ENCODE data around the gene ATRNL1. TPM values are rescaled to one million over a fixed set of nuclear protein-coding genes. Genes with fewer than 3 reads are reported as not detected.

The ATRNL1 gene
- total and polyA plus RNA-seq, 10 donors, result 0.29 to 6.3 (median 2.2) TPM

GRCh38 chr10:115379064-115379463 is 285.9 kb downstream of the ATRNL1 start:
- Histone ChIP-seq H3K36me3 (no peaks in the 10 kb centered on the region), H3K27me3 (replicated peaks in 1 of 7) (no peaks in the 10 kb centered on the region), H3K27ac (no peak overlapping the region), H3K4me1 (no peaks in the 10 kb centered on the region), H3K9me3 (peaks cover 0 to 22% (median 11%) of the 10 kb centered on the region in 8 donors), H3K4me3 (no peak overlapping the region)
- no peak for DNase-seq
- TF ChIP-seq POLR2A (IDR thresholded peaks at IDR 0.05) (no peak), POLR2AphosphoS5 (IDR thresholded peaks at IDR 0.05) (no peak), CTCF (IDR thresholded peaks at IDR 0.05 in 8 of 11, conservative IDR thresholded peaks at IDR 0.05 in 3 of 11) (no peak)
- intact Hi-C loops (cut with DNase I; ENCODE audit: low total_unique reads), result no loop called here
- WGBS, 5 donors, result 94 to 98% (median 96%) methylated on average over 1 of the region's 1 CpG

- intact Hi-C loops (cut with DNase I; ENCODE audit: low total_unique reads), result no loop called here
- no peak for DNase-seq
- no peak for TF ChIP-seq POLR2A (IDR thresholded peaks at IDR 0.05)
- TF ChIP-seq POLR2AphosphoS5 (IDR thresholded peaks at IDR 0.05), result no peak
- TF ChIP-seq CTCF (IDR thresholded peaks at IDR 0.05 in 8 of 11, conservative IDR thresholded peaks at IDR 0.05 in 3 of 11), result no peak
- 66 to 77% (median 73%) methylated on average over 1 of the region's 1 CpG for WGBS, 5 donors
- H3K4me3 ChIP-seq, result no peak overlapping the region
- no peaks in the 10 kb centered on the region for H3K27me3 ChIP-seq (replicated peaks in 1 of 7)
- no peaks in the 10 kb centered on the region for H3K36me3 ChIP-seq
- H3K9me3 ChIP-seq, result no peaks in the 10 kb centered on the region
- H3K4me1 ChIP-seq, result no peaks in the 10 kb centered on the region
- no peak overlapping the region for H3K27ac ChIP-seq
Observed at GRCh38 chr10:115384665-115385064, 291.5 kb downstream of the ATRNL1 start.

GRCh38 chr10:115390607-115391006 is 297.4 kb downstream of the ATRNL1 start:
- H3K27ac ChIP-seq, result no peak overlapping the region
- TF ChIP-seq CTCF (IDR thresholded peaks at IDR 0.05 in 8 of 11, conservative IDR thresholded peaks at IDR 0.05 in 3 of 11), result no peak
- no peak for TF ChIP-seq POLR2AphosphoS5 (IDR thresholded peaks at IDR 0.05)
- H3K4me3 ChIP-seq, result no peak overlapping the region
- H3K9me3 ChIP-seq, result peaks cover 0 to 7% (median 0%) of the 10 kb centered on the region in 8 donors
- 79 to 98% (median 89%) methylated on average over 1 of the region's 1 CpG for WGBS, 5 donors
- no peak for DNase-seq
- no peaks in the 10 kb centered on the region for H3K4me1 ChIP-seq
- no peaks in the 10 kb centered on the region for H3K27me3 ChIP-seq (replicated peaks in 1 of 7)
- no peaks in the 10 kb centered on the region for H3K36me3 ChIP-seq
- intact Hi-C loops (cut with DNase I; ENCODE audit: low total_unique reads), result no loop called here

- DNase-seq, result no peak
- no peak overlapping the region for H3K27ac ChIP-seq
- peaks cover 0 to 13% (median 0%) of the 10 kb centered on the region in 8 donors for H3K9me3 ChIP-seq
- no peaks in the 10 kb centered on the region for H3K4me1 ChIP-seq
- H3K4me3 ChIP-seq, result no peak overlapping the region
- TF ChIP-seq CTCF (IDR thresholded peaks at IDR 0.05 in 8 of 11, conservative IDR thresholded peaks at IDR 0.05 in 3 of 11) (no peak), POLR2AphosphoS5 (IDR thresholded peaks at IDR 0.05) (no peak), POLR2A (IDR thresholded peaks at IDR 0.05) (no peak)
- intact Hi-C loops (cut with DNase I; ENCODE audit: low total_unique reads), result no loop called here
- H3K27me3 ChIP-seq (replicated peaks in 1 of 7), result no peaks in the 10 kb centered on the region
- no peaks in the 10 kb centered on the region for H3K36me3 ChIP-seq
- WGBS, 5 donors, result 81 to 89% (median 85%) methylated on average over 2 of the region's 2 CpGs
Observed at GRCh38 chr10:115398026-115398425, 304.9 kb downstream of the ATRNL1 start.
